SK-N-MC (cell line): ENCODE results near the gene SLC9A7.

Experiments used
- EZH2 ChIP-seq: fragments of 200-600 bp; sonication (generic); IDR thresholded peaks from one replicate; pipeline ENCODE4 v1.6.1; 2017; ENCODE audit warnings: antibody characterized with exemption
- FOXP2 ChIP-seq: optimal IDR thresholded peaks from 2 replicates; pipeline ENCODE3; 2011; ENCODE audit warnings: mild to moderate bottlenecking, moderate library complexity; ENCODE audit not compliant: insufficient read depth; ENCODE audit errors: extremely low read length, control extremely low read depth
- POLR2AphosphoS5 ChIP-seq: IDR thresholded peaks from 2 replicates; pipeline ENCODE4 v1.6.1; 2012; ENCODE audit warnings: mild to moderate bottlenecking, low read depth, low read length, borderline replicate concordance

DNA sequence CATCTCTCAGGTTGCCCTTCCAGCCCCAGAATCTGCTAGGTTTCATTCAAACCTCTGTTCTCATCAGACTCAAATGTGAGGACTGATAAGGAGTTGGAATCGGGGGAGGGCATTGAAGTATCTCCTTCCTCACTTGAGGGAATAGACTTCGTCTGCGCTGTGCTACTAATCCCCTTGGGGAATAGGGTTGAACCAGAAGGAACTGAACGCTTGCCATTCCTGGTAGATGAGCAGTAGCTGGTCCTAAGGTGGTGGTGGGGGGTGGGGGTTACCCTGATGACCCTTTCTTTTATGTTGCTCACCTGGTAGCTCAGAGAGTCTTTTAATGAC is 692 bp upstream of the SLC9A7 start:
- no peak for TF ChIP-seq EZH2
- no peak for TF ChIP-seq POLR2AphosphoS5
- TF ChIP-seq FOXP2: no peak
